GM21447 (cell line): Measurements from ENCODE around the gene MCAM.

Experiments used
- ATAC-seq: cut with Tn5 transposase; IDR thresholded peaks from one replicate; pipeline ENCODE4 v1.9.1; 2021; ENCODE audit not compliant: unreplicated experiment

The MCAM gene

GRCh38 chr11:119267645-119268044 lies 49.3 kb downstream of the MCAM start:
- ATAC-seq: no peak

GRCh38 chr11:119266517-119267255 lies 50.2 kb downstream of the MCAM start:
- ATAC-seq: no peak

GRCh38 chr11:119266063-119266462 lies 50.9 kb downstream of the MCAM start:
- ATAC-seq: no peak

- ATAC-seq: no peak
These were observed 53.5 kb downstream of the MCAM start for GRCh38 chr11:119263352-119263940.

GRCh38 chr11:119262668-119263351 lies 54.1 kb downstream of the MCAM start:
- ATAC-seq: peak; percentile 39

- ATAC-seq: no peak
These were observed 57.9 kb downstream of the MCAM start for GRCh38 chr11:119258983-119259382.
